ENCODE data around the gene ELP4. TPM values are rescaled to one million over a fixed set of nuclear protein-coding genes. Genes with fewer than 3 reads are reported as not detected.

The ELP4 gene
- total RNA-seq, 1 experiment from 2014 or later = 17.2 TPM

- ATAC-seq (no peak), DNase-seq (ENCODE audit: low read depth, low spot score) (no peak)
- H3K4me3 ChIP-seq (ENCODE audit: low read depth in 2 of 2, low read length in 2 of 2) = no peak overlapping the region
- in situ Hi-C loops (cut with HindIII; ENCODE audit: low pct_unique_long_range_greater_than_20kb, low sequenced_read_pairs) = no loop called here
- TF ChIP-seq TCF7L2 (IDR thresholded peaks at IDR 0.05; ENCODE audit: low read depth, low read length) (no peak), POLR2AphosphoS5 (IDR thresholded peaks at IDR 0.05; ENCODE audit: low read depth, low read length) (no peak), SIN3A (IDR thresholded peaks at IDR 0.05; ENCODE audit: borderline replicate concordance, insufficient read depth, low read depth, low read length) (no peak), CTCF (IDR thresholded peaks at IDR 0.05) (no peak), REST (IDR thresholded peaks at IDR 0.05; ENCODE audit: insufficient read depth in 1 of 2, low read depth in 2 of 2, low read length in 1 of 2) (no peak)
- H3K36me3 ChIP-seq (ENCODE audit: control insufficient read depth, insufficient read depth, low read length) = no peaks in the 10 kb centered on the region
- POLR2A ChIA-PET = interaction anchor here (0.6 kb wide), 1 partner anchor 76 kb away, joined by 6 read pairs; no protein-coding TSS in a partner anchor
- no peaks in the 10 kb centered on the region for H3K9me3 ChIP-seq (ENCODE audit: control insufficient read depth, insufficient read depth, low read depth, low read length)
- H3K27me3 ChIP-seq (ENCODE audit: control insufficient read depth, insufficient read depth, low read length) = no peaks in the 10 kb centered on the region
- no peak overlapping the region for H3K27ac ChIP-seq (ENCODE audit: low read length)
- H3K4me1 ChIP-seq (ENCODE audit: control insufficient read depth, insufficient read depth, low read length) = no peaks in the 10 kb centered on the region
- intact Hi-C loops (cut with micrococcal nuclease; ENCODE audit: unreplicated experiment) = no loop called here
- BruUV-seq (replicated peaks) = no TSS peak
- CTCF ChIA-PET = no interaction called here
Observed at GRCh38 chr11:31720671-31721365, 211.3 kb downstream of the ELP4 start.

GRCh38 chr11:31722754-31723153 is 213.2 kb downstream of the ELP4 start:
- CTCF ChIA-PET = no interaction called here

More at GRCh38 chr11:31722754-31723153, 213.2 kb downstream of the ELP4 start:
- Histone ChIP-seq H3K36me3 (ENCODE audit: control insufficient read depth, insufficient read depth, low read length) (no peaks in the 10 kb centered on the region), H3K27ac (ENCODE audit: low read length) (no peak overlapping the region), H3K27me3 (ENCODE audit: control insufficient read depth, insufficient read depth, low read length) (no peaks in the 10 kb centered on the region), H3K9me3 (ENCODE audit: control insufficient read depth, insufficient read depth, low read depth, low read length) (no peaks in the 10 kb centered on the region), H3K4me1 (ENCODE audit: control insufficient read depth, insufficient read depth, low read length) (no peaks in the 10 kb centered on the region), H3K4me3 (ENCODE audit: low read depth in 2 of 2, low read length in 2 of 2) (no peak overlapping the region)
- POLR2A ChIA-PET = no interaction called here
- ATAC-seq = no peak
- DNase-seq (ENCODE audit: low read depth, low spot score) = no peak
- no TSS peak for BruUV-seq (replicated peaks)
- intact Hi-C loops (cut with micrococcal nuclease; ENCODE audit: unreplicated experiment) = no loop called here
- TF ChIP-seq TCF7L2 (IDR thresholded peaks at IDR 0.05; ENCODE audit: low read depth, low read length) (no peak), POLR2AphosphoS5 (IDR thresholded peaks at IDR 0.05; ENCODE audit: low read depth, low read length) (no peak), SIN3A (IDR thresholded peaks at IDR 0.05; ENCODE audit: borderline replicate concordance, insufficient read depth, low read depth, low read length) (no peak), REST (IDR thresholded peaks at IDR 0.05; ENCODE audit: insufficient read depth in 1 of 2, low read depth in 2 of 2, low read length in 1 of 2) (no peak), CTCF (IDR thresholded peaks at IDR 0.05) (no peak)
- in situ Hi-C loops (cut with HindIII; ENCODE audit: low pct_unique_long_range_greater_than_20kb, low sequenced_read_pairs) = no loop called here
